ENCODE data around the gene SNRPB.

Gene SNRPB

GRCh38 chr20:2462484-2462883 lies 8.1 kb downstream of the SNRPB start:
- DNase-seq (ENCODE audit: low read depth) = no peak
- TF ChIP-seq CTCF (conservative IDR thresholded peaks at IDR 0.05; ENCODE audit: low read depth, low read length) = no peak
- H3K4me3 ChIP-seq (ENCODE audit: low read length) = no peak overlapping the region

- no peak for DNase-seq (ENCODE audit: low read depth)
- no peak overlapping the region for H3K4me3 ChIP-seq (ENCODE audit: low read length)
- no peak for TF ChIP-seq CTCF (conservative IDR thresholded peaks at IDR 0.05; ENCODE audit: low read depth, low read length)
These were observed 9.7 kb downstream of the SNRPB start for GRCh38 chr20:2460752-2461424.

- no peak overlapping the region for H3K4me3 ChIP-seq (ENCODE audit: low read length)
- no peak for TF ChIP-seq CTCF (conservative IDR thresholded peaks at IDR 0.05; ENCODE audit: low read depth, low read length)
- DNase-seq (ENCODE audit: low read depth) = no peak
These were observed 10.4 kb downstream of the SNRPB start for GRCh38 chr20:2459981-2460751.

- TF ChIP-seq CTCF (conservative IDR thresholded peaks at IDR 0.05; ENCODE audit: low read depth, low read length) = no peak
- no peak for DNase-seq (ENCODE audit: low read depth)
- no peak overlapping the region for H3K4me3 ChIP-seq (ENCODE audit: low read length)
These were observed 11.6 kb downstream of the SNRPB start for GRCh38 chr20:2458919-2459499.

- no peak overlapping the region for H3K4me3 ChIP-seq (ENCODE audit: low read length)
- TF ChIP-seq CTCF (conservative IDR thresholded peaks at IDR 0.05; ENCODE audit: low read depth, low read length) = no peak
- no peak for DNase-seq (ENCODE audit: low read depth)
These were observed 14.7 kb downstream of the SNRPB start for GRCh38 chr20:2455771-2456497.

- no peak for TF ChIP-seq CTCF (conservative IDR thresholded peaks at IDR 0.05; ENCODE audit: low read depth, low read length)
- H3K4me3 ChIP-seq (ENCODE audit: low read length) = no peak overlapping the region
- DNase-seq (ENCODE audit: low read depth) = no peak
These were observed 16.8 kb downstream of the SNRPB start for GRCh38 chr20:2453792-2454191.

Data from retinal pigment epithelial cell (primary cell).